EH (cell line): Measurements from ENCODE around the gene GNPNAT1.
"Not testable (repeated sequence)": the region's sequence is repeated elsewhere in the genome, so short reads cannot be mapped to it uniquely, and the experiment has no call there.

Experiments used
- DNase-seq: peaks from one replicate; pipeline ENCODE4 v3.0.0-alpha.2; 2015; ENCODE audit warnings: low read depth

Gene GNPNAT1

GRCh38 chr14:52729585-52729924 lies 61.9 kb downstream of the GNPNAT1 start:
- no peak for DNase-seq

GRCh38 chr14:52729035-52729434 lies 62.4 kb downstream of the GNPNAT1 start:
- DNase-seq: not testable (repeated sequence)

- not testable (repeated sequence) for DNase-seq
Measured at GRCh38 chr14:52727509-52727908, 63.9 kb downstream of the GNPNAT1 start.
